Adrenal gland (tissue), 5 donors: ENCODE results near the gene LRRC61.

Experiments
- POLR2A ChIP-seq, 2 donors: fragments of 450-650 bp; IDR thresholded peaks; one replicate each; pipeline ENCODE4 v1.6.1; 2017; ENCODE audit warnings: antibody characterized with exemption in 2 of 2, mild to moderate bottlenecking in 2 of 2, moderate library complexity in 1 of 2
- TF ChIP-seq, protein P1 (sequence below), 6 experiments: fragments of 450-650 bp in 4 of 6; fragments of 200-600 bp in 2 of 6; sonication (generic) in 1 of 6; IDR thresholded peaks; 1 replicate in 5 of 6; 2 replicates in 1 of 6; pipeline versions ENCODE4 v1.5.1 to v1.8.0; 2016 to 2021; ENCODE audit warnings: antibody characterized with exemption in 6 of 6, mild to moderate bottlenecking in 2 of 6, moderate library complexity in 1 of 6
- donor health status: DM: no; HTN: no; CAD: no.

DNA sequence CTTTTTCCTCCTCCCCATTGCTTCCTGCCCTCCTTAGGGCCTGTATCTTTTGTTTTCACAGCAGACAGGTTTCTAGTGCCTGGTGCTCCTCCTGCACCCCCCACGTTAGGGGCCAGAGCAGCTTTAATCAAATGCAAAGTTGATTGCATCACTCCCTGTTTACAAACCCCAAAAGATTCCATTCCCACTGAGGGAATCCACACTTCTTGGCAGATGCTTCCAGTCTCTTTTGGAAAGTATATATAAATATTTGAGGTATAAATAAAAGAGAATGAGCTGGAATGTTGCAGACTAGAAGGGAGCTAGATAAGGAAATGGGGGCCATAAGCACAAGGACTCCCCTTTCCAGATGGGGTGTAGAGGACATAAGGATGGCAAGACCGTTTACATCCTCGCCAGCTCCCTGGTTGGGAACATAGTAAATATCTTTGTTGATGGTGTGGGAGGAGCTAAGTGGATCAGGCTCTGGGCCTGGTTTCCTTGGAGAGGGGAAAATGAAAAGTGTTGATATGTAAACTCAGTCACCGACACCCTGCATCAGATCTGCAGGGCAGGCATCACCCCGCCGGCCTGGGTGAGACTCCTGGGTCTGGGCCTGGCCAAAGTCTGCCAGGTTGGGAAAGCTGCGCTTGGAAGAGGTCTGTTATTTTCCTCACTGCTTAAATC lies 12.1 kb downstream of the LRRC61 start:
- TF ChIP-seq, protein P1, sequence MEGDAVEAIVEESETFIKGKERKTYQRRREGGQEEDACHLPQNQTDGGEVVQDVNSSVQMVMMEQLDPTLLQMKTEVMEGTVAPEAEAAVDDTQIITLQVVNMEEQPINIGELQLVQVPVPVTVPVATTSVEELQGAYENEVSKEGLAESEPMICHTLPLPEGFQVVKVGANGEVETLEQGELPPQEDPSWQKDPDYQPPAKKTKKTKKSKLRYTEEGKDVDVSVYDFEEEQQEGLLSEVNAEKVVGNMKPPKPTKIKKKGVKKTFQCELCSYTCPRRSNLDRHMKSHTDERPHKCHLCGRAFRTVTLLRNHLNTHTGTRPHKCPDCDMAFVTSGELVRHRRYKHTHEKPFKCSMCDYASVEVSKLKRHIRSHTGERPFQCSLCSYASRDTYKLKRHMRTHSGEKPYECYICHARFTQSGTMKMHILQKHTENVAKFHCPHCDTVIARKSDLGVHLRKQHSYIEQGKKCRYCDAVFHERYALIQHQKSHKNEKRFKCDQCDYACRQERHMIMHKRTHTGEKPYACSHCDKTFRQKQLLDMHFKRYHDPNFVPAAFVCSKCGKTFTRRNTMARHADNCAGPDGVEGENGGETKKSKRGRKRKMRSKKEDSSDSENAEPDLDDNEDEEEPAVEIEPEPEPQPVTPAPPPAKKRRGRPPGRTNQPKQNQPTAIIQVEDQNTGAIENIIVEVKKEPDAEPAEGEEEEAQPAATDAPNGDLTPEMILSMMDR (IDR thresholded peaks at IDR 0.05): no peak
- no peak for TF ChIP-seq POLR2A (IDR thresholded peaks at IDR 0.05)
